ENCODE data around the gene PCIF1. TPM values are rescaled to one million over a fixed set of nuclear protein-coding genes. Genes with fewer than 3 reads are reported as not detected.
"Not testable (repeated sequence)": the region's sequence is repeated elsewhere in the genome, so short reads cannot be mapped to it uniquely, and the experiment has no call there.

PCIF1 gene
- total RNA-seq, 1 donor from 2014 or later: 26.2 TPM

DNA sequence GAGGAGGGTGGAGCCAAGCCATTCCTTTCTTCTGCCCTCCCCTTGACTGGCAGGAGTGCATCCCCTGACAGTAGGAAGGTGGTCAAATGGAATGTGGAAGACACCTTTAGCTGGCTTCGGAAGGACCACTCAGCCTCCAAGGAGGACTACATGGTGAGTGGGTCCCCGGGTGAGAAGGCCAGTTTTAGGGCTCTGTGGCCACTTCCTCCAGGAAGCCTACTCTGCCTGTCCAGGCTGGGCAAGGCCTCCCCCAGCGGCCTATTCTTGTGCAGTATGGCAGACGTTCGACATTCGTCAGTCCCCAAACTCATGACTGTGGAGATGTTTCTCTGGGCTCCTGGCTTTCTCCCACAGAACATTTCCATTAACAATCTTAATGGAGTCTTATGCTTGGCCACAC is 9.1 kb downstream of the PCIF1 start:
- ATAC-seq (no peak), DNase-seq (no peak)
- intact Hi-C loops (cut with micrococcal nuclease): no loop called here

- intact Hi-C loops (cut with micrococcal nuclease): no loop called here
- DNase-seq (peak; percentile 19), ATAC-seq (no peak)
Measured at GRCh38 chr20:45944151-45944964, 9.9 kb downstream of the PCIF1 start.

- intact Hi-C loops (cut with micrococcal nuclease): no loop called here
- DNase-seq (peak; percentile 20), ATAC-seq (no peak)
Measured at GRCh38 chr20:45944965-45945677, 10.6 kb downstream of the PCIF1 start.

DNA sequence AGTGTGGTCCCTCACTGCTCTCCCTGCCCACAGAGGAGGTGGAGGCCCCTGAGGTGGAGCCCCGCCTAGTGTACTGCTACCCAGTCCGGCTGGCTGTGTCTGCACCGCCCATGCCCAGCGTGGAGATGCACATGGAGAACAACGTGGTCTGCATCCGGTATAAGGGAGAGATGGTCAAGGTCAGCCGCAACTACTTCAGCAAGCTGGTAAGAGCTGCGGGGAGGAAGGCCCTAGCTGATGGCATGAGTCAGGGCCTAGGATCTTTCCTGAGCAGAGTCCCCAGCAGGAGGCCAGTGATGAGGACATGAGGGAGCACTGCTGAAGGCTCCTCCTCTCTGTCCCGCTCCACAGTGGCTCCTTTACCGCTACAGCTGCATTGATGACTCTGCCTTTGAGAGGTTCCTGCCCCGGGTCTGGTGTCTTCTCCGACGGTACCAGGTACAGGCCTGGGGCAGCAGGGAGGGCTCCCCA is 11.2 kb downstream of the PCIF1 start:
- DNase-seq (peak; percentile 30), ATAC-seq (no peak)
- intact Hi-C loops (cut with micrococcal nuclease): no loop called here

GRCh38 chr20:45946149-45946970 is 11.9 kb downstream of the PCIF1 start:
- ATAC-seq (peak; percentile 24), DNase-seq (peak; percentile 43)
- intact Hi-C loops (cut with micrococcal nuclease): no loop called here

GRCh38 chr20:45947110-45947866 is 12.8 kb downstream of the PCIF1 start:
- ATAC-seq: no peak
- intact Hi-C loops (cut with micrococcal nuclease): no loop called here
- DNase-seq: peak; percentile 34

- DNase-seq: no peak
- intact Hi-C loops (cut with micrococcal nuclease): no loop called here
- ATAC-seq: peak; percentile 1
Measured at GRCh38 chr20:45948261-45948733, 13.8 kb downstream of the PCIF1 start.

DNA sequence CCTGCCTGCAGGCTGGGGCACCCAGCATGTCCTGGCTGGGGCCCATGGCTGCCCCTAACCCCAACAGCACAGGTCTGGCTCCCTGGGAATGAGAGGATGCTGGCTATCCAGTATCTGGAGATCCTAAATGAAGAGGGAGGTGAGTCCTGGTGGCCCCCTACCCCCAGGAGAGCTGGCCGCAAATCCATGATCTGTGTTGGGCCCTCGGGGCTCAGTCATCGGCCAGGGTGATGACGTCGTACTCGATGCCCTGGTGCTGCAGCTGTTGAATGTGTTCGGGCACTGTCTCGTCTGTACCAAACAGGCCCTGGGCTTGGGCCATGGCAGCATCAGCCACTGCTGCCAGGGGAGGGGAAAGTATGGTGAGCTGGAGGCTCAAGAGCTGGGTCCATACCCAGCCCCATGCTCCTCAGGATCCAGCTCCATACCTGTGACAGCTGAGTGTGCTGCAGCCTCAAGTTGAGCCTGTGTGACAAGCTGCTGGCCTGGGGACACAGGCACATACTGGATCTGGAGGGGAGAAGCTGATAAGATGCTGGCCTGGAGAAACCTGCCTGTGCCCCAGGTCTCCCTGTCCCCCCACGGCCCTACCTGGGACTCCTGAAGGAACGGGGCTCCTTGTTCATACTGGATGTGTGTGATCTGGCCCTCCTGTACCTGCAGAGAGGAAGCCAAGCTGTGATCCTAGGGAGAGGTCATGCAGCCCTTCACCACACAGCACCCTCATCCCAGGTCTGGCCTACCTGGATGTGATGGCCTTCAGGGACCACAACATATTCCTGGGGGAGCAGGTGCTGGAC is 14.5 kb downstream of the PCIF1 start:
- DNase-seq (peak; percentile 21), ATAC-seq (peak; percentile 2)
- intact Hi-C loops (cut with micrococcal nuclease): no loop called here

DNA sequence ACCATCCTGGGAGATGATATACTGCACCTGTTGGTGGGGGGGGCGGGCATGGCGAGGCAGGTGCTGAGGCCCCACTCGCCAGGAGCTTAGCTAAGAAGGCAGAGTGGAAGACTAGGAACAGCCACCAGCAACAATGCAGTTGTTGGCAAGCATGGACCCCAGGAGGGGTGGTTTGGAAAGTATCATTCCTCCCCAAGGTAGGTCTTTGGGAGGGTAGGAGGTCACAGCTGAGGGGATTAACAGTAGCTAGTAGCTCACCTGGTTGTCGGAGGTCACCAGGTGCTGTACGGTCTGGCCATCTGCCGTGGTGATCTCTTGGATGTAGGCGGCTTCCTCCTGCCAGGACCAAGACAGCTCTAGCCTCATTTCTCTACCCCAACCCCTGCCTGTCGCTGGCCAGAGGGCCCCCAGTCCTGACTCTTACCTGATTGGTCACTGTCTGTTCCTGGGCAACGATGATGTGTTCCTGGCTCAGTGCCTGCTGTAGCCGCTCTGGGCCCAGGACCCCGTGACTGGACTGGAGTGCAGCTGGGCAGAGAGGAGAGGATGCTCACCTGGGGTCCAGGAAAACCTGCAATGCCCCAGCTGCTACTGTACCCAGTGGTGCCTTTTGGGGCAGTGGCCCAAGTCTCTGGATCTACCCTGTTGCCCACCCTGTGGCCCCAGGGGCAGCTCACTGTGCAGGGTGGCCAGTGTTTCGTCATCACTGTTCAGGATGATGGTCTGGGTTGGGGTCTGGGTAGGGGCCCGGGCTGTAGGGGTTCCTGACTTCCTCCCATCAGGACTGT is 15.3 kb downstream of the PCIF1 start:
- intact Hi-C loops (cut with micrococcal nuclease): no loop called here
- peak; percentile 2 for ATAC-seq
- peak; percentile 25 for DNase-seq

DNA sequence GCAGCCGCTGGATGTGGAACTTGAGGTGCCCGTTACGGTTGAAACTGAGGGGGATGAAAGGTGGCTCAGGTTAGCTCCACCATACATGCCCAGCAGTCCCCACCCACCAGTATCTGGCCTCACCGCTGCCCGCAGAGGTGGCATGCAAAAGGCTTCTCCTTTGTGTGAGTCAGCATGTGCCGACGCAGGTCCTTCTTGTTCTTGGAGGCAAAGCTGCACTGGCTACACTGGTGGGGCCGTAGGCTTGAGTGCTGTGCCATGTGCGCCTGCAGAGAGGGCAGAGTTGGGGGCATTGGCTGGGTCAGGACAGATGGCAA is 15.8 kb downstream of the PCIF1 start:
- no peak for ATAC-seq
- intact Hi-C loops (cut with micrococcal nuclease): no loop called here

GRCh38 chr20:45951925-45952834 is 17.7 kb downstream of the PCIF1 start:
- no peak for ATAC-seq
- intact Hi-C loops (cut with micrococcal nuclease): no loop called here
- DNase-seq: peak; percentile 23

More for the DNA sequence above, 15.8 kb downstream of the PCIF1 start:
- peak; percentile 22 for DNase-seq

GRCh38 chr20:45952861-45953260 is 18.4 kb downstream of the PCIF1 start:
- intact Hi-C loops (cut with micrococcal nuclease): no loop called here
- ATAC-seq: no peak
- no peak for DNase-seq

DNA sequence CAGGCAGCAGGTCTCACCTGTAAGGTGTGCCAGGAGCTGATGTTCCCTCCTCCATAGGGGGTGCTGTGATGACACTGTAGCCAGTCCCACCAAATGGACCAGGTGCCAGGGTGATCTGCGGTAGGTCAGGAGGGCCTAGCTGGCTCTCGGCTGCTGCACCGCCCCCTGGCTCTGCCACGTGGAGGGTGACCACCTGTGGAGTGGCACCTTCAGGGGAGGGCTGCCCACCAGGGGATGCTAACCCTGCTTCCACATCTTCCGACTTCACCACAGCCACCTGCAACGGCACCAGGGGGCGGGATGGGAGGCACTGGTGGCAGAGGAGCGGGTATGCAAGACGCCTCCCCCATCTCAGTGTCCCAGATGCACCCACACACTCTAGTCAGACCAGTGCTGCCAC is 19.2 kb downstream of the PCIF1 start:
- intact Hi-C loops (cut with micrococcal nuclease): no loop called here
- DNase-seq (peak; percentile 22), ATAC-seq (no peak)

DNA sequence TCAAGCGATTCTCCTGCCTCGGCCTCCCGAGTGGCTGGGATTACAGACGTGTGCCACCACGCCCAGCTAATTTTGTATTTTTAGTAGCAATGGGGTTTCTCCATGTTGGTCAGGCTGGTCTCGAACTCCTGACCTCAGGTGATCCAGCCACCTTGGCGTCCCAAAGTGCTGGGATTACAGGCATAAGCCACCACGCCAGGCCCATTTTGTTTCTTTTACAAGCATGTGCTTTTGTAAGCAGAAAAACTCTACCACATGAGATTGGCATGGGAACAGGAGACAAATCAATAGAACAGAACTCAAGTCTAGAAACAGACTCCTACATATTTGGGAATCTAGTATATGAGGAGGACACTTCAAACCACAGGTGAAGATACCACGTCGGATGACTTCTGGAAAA is 21.8 kb downstream of the PCIF1 start:
- peak; percentile 21 for DNase-seq
- intact Hi-C loops (cut with micrococcal nuclease); ATAC-seq: not testable (repeated sequence)

- ATAC-seq (no peak), DNase-seq (peak; percentile 19)
- intact Hi-C loops (cut with micrococcal nuclease): no loop called here
Measured at GRCh38 chr20:45957021-45957941, 22.8 kb downstream of the PCIF1 start.

Measured in left ventricle myocardium superior (tissue), 1 donor.